ENCODE measurements around the gene DISC1.

DNA sequence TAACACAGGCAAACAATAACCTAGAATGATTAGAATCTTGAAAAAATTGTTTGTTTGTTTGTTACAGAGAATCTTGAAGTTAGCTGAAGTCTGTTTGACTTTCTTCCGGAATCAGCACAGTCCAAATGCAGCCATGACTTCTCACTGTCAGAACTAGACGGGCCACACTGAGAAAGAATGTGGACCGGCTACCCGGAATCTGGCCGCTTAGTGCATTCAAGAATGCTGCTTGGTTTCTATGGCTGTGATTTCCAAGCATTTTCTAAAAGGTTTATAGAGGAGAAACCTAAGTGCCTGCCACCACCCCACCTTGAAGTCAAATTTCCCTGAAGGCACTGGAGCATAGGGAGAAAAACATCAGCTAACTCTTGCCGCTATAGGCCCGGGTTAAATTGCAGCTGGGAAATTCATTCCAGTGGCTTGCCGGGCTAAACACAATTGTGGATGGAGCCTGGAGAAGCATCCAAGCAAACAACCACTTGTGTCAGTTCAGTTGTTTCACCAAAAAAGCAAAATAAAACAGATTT is 231.1 kb downstream of the DISC1 start:
- TF ChIP-seq, protein P1, sequence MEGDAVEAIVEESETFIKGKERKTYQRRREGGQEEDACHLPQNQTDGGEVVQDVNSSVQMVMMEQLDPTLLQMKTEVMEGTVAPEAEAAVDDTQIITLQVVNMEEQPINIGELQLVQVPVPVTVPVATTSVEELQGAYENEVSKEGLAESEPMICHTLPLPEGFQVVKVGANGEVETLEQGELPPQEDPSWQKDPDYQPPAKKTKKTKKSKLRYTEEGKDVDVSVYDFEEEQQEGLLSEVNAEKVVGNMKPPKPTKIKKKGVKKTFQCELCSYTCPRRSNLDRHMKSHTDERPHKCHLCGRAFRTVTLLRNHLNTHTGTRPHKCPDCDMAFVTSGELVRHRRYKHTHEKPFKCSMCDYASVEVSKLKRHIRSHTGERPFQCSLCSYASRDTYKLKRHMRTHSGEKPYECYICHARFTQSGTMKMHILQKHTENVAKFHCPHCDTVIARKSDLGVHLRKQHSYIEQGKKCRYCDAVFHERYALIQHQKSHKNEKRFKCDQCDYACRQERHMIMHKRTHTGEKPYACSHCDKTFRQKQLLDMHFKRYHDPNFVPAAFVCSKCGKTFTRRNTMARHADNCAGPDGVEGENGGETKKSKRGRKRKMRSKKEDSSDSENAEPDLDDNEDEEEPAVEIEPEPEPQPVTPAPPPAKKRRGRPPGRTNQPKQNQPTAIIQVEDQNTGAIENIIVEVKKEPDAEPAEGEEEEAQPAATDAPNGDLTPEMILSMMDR (IDR thresholded peaks at IDR 0.05): no peak
- TF ChIP-seq POLR2A (IDR thresholded peaks at IDR 0.05): no peak
